Colonic mucosa (tissue), 4 donors: ENCODE measurements around the gene POLR3F. TPM values are rescaled to one million over a fixed set of nuclear protein-coding genes. Genes with fewer than 3 reads are reported as not detected.
"Not testable (repeated sequence)": the region's sequence is repeated elsewhere in the genome, so short reads cannot be mapped to it uniquely, and the experiment has no call there.

Experiments
- DNase-seq: peaks from one replicate; pipeline ENCODE4 v3.0.0-alpha.2; 2020
- H3K27ac ChIP-seq: fragments of 200-600 bp; one replicate; pipeline ENCODE4 v1.8.0; 2021
- H3K27me3 ChIP-seq: fragments of 200-600 bp; one replicate; pipeline ENCODE4 v1.8.0; 2021
- H3K36me3 ChIP-seq: fragments of 200-600 bp; one replicate; pipeline ENCODE4 v1.8.0; 2021
- H3K4me1 ChIP-seq: fragments of 200-600 bp; one replicate; pipeline ENCODE4 v1.8.0; 2021; ENCODE audit warnings: mild to moderate bottlenecking
- H3K4me3 ChIP-seq: fragments of 200-600 bp; one replicate; pipeline ENCODE4 v1.8.0; 2021
- H3K9ac ChIP-seq, 2 donors: one replicate each; pipeline ENCODE4 v1.7.0; 2013; ENCODE audit warnings: control low read depth in 2 of 2, low read depth in 2 of 2, low read length in 2 of 2
- H3K9me3 ChIP-seq: fragments of 200-600 bp; one replicate; pipeline ENCODE4 v1.8.0; 2021
- CTCF ChIP-seq: fragments of 200-600 bp; IDR thresholded peaks from one replicate; pipeline ENCODE4 v1.8.0; 2022; ENCODE audit warnings: antibody characterized with exemption, mild to moderate bottlenecking
- intact Hi-C: fragments of 100-400 bp; cut with DNase I; formaldehyde crosslinking; loops from one replicate; pipeline ENCODE4 v1.14.1; 2022
- total RNA-seq, 2 donors: library from RNA; stranded (reverse); fragmentation: NEBNext Ultra II Directional in 1 of 2; extraction: Animal tissue kit (Norgen Biotek cat#: 25700) in 1 of 2; gene quantifications; one replicate each; pipeline ENCODE4 v1.2.1, GENCODE V29; 2021
- donor health status: healthy.
- donor health status: DM: no; HTN: no; CAD: no.
- donor health status: DM: no; HTN: no; CAD: no.

Gene POLR3F
- total RNA-seq, 2 donors from 2014 or later = 5.5 to 8.9 TPM

- intact Hi-C loops = no loop called here
- H3K27me3 ChIP-seq = no peaks in the 10 kb centered on the region
- H3K4me3 ChIP-seq = no peak overlapping the region
- H3K27ac ChIP-seq = no peak overlapping the region
- DNase-seq = no peak
- H3K4me1 ChIP-seq = no peaks in the 10 kb centered on the region
- H3K36me3 ChIP-seq = peaks cover 3% of the 10 kb centered on the region
- no peak overlapping the region for H3K9ac ChIP-seq
- no peaks in the 10 kb centered on the region for H3K9me3 ChIP-seq
- no peak for TF ChIP-seq CTCF
Observed at GRCh38 chr20:18488301-18488700, 21.1 kb downstream of the POLR3F start.

GRCh38 chr20:18496042-18496441 lies 28.9 kb downstream of the POLR3F start:
- intact Hi-C loops = no loop called here
- peaks cover 5% of the 10 kb centered on the region for H3K4me1 ChIP-seq
- H3K27me3 ChIP-seq = no peaks in the 10 kb centered on the region
- H3K27ac ChIP-seq = no peak overlapping the region
- TF ChIP-seq CTCF = no peak
- H3K9ac ChIP-seq = peak overlapping the region in 1 of 2 donors; percentile 71
- no peak for DNase-seq
- H3K9me3 ChIP-seq = no peaks in the 10 kb centered on the region
- peak overlapping the region; percentile 54 for H3K4me3 ChIP-seq
- H3K36me3 ChIP-seq = no peaks in the 10 kb centered on the region

GRCh38 chr20:18496740-18497592 lies 29.8 kb downstream of the POLR3F start, which contains the start of gene RBBP9:
Gene RBBP9 (minus strand): TSS chr20:18497225. CDS start chr20:18497167, 58 bp downstream.
- H3K36me3 ChIP-seq = no peaks in the 10 kb centered on the region
- peak; percentile 89 for DNase-seq
- H3K27ac ChIP-seq = peak within 1 kb of the TSS; percentile 0
- no peaks in the 10 kb centered on the region for H3K9me3 ChIP-seq
- H3K4me1 ChIP-seq = peaks cover 5% of the 10 kb centered on the region
- H3K4me3 ChIP-seq = peak within 1 kb of the TSS; percentile 54
- TF ChIP-seq CTCF = no peak
- H3K9ac ChIP-seq = peak within 1 kb of the TSS; percentile 71 to 76
- intact Hi-C loops = no loop called here
- no peaks in the 10 kb centered on the region for H3K27me3 ChIP-seq

GRCh38 chr20:18497603-18498002 lies 30.4 kb downstream of the POLR3F start:
- H3K4me1 ChIP-seq = peaks cover 5% of the 10 kb centered on the region
- no peak overlapping the region for H3K4me3 ChIP-seq
- no peaks in the 10 kb centered on the region for H3K9me3 ChIP-seq
- TF ChIP-seq CTCF = no peak
- no peak overlapping the region for H3K9ac ChIP-seq
- no peaks in the 10 kb centered on the region for H3K27me3 ChIP-seq
- intact Hi-C loops = no loop called here
- no peak overlapping the region for H3K27ac ChIP-seq
- H3K36me3 ChIP-seq = no peaks in the 10 kb centered on the region
- DNase-seq = no peak

GRCh38 chr20:18501672-18502071 lies 34.5 kb downstream of the POLR3F start:
- intact Hi-C loops, DNase-seq, H3K27ac ChIP-seq: not testable (repeated sequence)

GRCh38 chr20:18504479-18505060 lies 37.4 kb downstream of the POLR3F start:
- peak; percentile 34 for DNase-seq
- Histone ChIP-seq H3K27ac (no peak overlapping the region), H3K9me3 (no peaks in the 10 kb centered on the region), H3K4me1 (peaks cover 5% of the 10 kb centered on the region), H3K36me3 (no peaks in the 10 kb centered on the region), H3K27me3 (no peaks in the 10 kb centered on the region), H3K4me3 (no peak overlapping the region), H3K9ac (no peak overlapping the region)
- no peak for TF ChIP-seq CTCF
- intact Hi-C loops = loop anchor here (5.0 kb wide), 1 partner anchor 63 kb away; the partner anchor contains the start of gene SMIM26

More at GRCh38 chr20:18501672-18502071, 34.5 kb downstream of the POLR3F start:
- H3K9ac ChIP-seq, H3K9me3 ChIP-seq, H3K36me3 ChIP-seq, H3K4me1 ChIP-seq, H3K27me3 ChIP-seq, H3K4me3 ChIP-seq: not testable (repeated sequence)
